Measurements from ENCODE around the gene CD44.
"Not testable (repeated sequence)": the region's sequence is repeated elsewhere in the genome, so short reads cannot be mapped to it uniquely, and the experiment has no call there.

CD44 gene

DNA sequence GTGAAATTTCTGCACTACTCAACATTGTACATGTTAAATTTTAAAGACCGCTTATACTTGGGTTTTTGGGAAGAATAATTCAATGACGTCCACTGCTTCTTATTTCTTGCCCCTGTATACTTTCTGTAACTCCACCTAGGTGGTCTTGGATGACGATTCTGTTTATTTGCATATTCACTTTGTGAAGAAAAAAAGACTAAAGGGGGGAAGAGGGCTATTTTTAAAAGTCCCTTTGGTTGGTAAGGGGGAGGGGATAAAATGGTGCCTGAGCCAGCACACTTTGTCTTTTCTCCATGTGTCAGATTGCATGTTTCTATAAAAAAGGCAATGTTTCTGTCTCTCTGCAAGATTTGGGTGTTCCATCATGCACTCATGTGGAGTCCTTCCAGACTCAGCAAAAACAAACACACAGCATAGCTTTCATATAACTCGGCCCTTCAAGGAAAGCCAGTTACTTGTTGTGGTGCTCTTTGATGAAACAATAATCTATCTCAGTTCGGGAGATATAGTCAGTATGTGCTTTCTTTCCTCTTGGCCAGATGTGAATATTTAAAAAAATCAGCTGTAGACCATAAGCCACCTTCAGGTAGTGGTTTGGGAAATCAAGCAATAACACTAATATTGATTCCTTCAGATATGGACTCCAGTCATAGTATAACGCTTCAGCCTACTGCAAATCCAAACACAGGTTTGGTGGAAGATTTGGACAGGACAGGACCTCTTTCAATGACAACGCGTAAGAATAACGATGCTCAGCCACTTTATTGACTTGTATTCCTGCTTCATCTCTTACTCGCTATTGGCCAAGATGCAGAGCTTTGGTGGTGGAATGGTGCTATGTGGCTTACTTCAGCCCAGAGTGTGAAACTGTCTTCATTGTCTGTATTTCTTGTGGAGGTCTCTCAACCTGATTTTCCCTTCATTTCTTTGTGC is 68.8 kb downstream of the CD44 start:
- no peak for DNase-seq (ENCODE audit: insufficient read length, low spot score)

DNA sequence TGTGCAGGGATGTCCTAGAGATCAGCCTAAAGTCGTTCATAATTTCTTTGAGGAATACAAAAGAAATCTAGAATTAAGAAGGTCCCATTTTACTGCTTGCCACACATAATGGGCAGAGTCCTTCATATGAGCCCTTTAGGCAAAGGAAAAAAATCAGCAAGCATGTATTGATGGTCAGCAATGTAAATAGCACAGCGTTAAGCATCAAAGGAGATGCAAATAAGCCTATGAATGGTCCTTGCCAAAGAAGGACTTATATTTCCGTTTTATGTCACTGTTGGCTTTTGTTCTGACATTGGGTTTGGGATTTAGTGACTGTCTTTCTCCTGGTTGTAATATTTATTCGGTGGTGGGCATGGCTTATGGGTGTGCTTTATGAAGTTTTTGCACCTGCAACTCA is 69.8 kb downstream of the CD44 start:
- FAIRE-seq, result no peak
- DNase-seq (ENCODE audit: insufficient read length, low spot score), result no peak

More for the DNA sequence above, 68.8 kb downstream of the CD44 start:
- no peak for FAIRE-seq

DNA sequence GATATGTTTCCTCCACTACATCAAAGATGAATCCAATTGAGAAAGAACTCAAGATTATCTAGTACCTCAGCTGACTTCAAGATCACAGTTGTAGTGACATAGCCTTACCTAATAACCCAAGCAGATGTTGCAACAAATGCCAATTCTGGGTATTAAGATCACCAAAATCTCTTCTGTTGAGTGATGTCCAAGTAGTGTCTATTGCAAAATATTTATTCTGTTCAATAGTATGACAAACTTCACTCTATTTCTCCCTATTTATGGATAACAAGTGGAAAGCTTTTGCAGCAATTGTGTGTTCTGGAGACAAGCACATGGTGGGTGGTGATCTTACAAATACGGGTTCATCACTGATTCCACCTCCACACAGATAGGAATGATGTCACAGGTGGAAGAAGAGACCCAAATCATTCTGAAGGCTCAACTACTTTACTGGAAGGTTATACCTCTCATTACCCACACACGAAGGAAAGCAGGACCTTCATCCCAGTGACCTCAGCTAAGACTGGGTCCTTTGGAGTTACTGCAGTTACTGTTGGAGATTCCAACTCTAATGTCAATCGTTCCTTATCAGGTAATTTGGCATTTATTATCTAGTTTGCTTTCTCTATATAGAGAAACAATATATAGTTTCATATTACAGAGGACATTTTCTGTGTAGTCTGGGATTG is 72.0 kb downstream of the CD44 start:
- FAIRE-seq, result no peak

DNA sequence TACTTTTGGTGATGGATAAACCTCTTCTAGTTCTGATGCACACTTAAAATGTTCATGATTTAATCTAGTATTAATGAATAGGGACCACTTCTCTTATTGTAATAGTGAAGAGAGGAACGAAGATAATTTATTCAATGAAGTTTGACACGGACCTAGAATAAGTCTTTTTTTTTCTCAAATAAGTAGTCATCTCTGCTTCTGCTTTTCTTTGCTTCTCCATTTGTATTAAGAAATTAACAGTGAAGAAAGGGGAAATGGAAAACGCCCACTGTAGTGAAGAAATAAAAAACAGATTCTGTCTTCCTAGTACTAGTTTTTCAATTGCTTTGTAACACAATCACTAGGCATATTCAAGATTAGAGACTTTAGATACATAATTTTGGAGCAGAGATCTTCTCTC is 73.0 kb downstream of the CD44 start:
- FAIRE-seq (no peak), DNase-seq (ENCODE audit: insufficient read length, low spot score) (no peak)

More for the DNA sequence above, 72.0 kb downstream of the CD44 start:
- no peak for DNase-seq (ENCODE audit: insufficient read length, low spot score)

DNA sequence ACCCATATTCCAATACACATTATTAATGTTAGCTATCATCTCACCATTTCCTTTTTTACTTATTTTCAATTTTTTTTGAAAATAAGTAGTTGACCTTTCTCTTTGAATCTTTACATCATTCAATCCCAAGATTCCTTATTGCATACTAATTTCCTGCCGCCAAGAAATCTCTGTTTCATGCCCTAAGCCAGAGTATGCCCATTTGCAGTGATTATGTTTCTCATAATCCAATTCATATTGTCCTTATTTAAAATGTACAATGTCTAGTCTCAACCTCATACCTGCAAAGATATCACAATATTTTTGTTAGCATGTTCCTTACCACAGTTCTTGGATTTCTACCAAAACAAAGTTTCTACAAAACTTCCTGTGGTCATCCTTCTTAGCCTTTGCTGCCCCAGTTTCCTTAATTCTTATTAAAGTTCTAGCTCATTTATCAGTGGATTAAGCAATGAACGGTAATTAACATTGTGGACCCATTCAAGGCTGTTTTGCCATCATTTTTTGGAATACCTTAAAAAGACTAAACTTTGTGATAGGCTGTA is 75.3 kb downstream of the CD44 start:
- FAIRE-seq (no peak), DNase-seq (ENCODE audit: insufficient read length, low spot score) (no peak)

DNA sequence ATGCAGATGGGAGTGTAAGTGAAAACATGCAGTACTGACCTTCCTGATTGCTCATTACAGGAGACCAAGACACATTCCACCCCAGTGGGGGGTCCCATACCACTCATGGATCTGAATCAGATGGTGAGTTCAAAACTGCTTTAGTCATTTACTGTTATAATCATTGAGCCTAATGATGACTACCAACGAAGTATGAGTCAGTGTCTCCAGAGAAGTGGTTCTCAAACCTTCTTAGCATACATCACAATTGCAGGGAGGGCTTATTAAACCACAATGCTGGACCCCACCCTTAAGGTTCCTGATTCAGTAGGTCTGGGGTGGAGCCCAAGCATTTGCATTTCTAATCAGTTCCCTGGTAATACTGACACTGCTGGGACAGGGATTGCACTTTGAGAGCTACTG is 75.8 kb downstream of the CD44 start:
- DNase-seq (ENCODE audit: insufficient read length, low spot score), result peak; percentile 21
- no peak for FAIRE-seq

DNA sequence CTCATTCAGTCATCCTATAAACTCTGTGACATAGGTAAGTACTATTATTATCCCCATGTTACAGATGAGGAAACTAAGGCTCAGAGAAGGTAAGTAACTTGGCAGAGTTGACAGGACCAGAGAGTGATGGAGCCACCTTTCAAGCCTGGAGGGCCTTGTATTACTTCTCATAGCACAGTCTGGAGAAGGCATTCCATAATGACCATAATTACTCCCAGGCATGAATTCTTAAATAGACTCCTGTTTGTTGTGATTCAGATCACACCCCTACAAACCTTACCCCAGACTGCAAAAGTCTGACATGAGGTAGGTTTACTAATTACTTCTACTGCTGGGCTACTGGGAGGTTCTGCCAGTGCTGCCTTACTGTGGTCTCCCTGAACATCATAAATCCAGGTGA is 77.0 kb downstream of the CD44 start:
- no peak for DNase-seq (ENCODE audit: insufficient read length, low spot score)

DNA sequence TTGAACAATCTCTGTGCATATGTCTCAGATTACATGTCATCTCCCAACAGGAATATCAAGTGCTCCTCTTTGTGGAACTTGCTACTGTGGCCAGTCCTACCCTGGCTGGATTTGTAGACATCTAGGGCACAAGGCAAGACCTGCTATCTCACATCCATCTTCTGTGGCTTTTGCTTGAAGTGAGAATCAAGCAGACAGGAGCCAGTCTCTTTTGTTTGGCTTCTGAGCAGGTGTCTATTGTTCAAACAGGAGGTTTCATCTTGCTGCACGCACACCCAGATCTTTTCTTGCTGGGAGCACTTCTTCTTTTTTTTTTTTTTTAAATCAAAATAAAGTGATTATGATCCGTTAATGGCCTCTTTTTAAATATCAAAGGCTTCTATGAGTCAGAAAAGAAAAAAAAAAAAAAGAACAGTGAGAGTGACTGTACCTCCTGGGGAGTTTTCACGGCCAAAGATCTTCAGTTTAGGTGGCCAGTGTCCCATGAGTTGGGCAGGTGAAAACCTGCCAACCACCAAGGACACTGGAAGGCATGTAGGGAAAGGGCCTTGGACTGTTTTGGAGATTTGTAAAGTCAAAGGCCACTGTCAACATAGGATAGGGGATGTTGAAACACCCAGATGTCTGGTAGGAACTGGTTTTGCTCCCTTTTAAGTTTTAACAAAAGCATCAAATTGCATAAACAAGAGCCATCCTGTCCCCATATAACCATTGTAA is 78.1 kb downstream of the CD44 start:
- FAIRE-seq (no peak), DNase-seq (ENCODE audit: insufficient read length, low spot score) (no peak)

More for the DNA sequence above, 77.0 kb downstream of the CD44 start:
- no peak for FAIRE-seq

DNA sequence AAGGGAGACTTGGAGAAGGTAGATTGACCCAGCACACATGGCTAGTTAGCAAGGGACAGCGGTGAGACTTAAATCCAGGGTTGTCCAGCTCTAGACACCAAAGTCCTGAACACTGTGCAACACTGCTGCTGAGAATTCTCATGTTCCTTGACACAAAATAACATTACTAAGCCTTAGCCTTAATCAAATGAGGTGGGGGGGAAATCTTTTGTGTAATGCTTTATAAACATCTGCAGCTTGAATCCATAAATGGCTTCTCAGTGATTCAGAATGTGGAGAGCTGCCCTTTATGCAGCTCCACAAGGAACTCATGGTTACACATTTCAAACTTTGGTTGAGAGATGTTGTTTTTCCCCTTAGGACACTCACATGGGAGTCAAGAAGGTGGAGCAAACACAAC is 80.0 kb downstream of the CD44 start:
- no peak for FAIRE-seq
- DNase-seq (ENCODE audit: insufficient read length, low spot score), result no peak

DNA sequence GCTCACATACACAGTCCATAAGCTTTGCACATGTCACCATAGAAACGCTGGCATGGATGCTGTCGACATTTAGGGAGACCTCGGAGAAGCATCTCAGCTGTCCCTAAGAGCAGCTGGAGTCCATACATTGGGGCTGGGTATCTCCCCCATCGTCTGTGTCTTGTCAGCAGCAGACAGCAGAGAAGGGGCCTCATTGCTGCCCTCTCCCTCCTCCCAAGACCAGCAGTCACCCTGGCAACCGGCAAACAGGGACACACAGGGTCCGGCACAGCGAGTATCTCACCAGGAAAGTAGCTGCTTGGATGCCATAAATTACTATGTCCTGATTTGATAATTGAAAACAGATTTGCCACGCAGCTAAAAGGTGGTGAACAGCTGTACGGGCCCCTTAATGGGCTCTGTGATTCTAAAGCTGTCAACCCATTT is 84.4 kb downstream of the CD44 start:
- FAIRE-seq, result no peak
- DNase-seq (ENCODE audit: insufficient read length, low spot score), result no peak

DNA sequence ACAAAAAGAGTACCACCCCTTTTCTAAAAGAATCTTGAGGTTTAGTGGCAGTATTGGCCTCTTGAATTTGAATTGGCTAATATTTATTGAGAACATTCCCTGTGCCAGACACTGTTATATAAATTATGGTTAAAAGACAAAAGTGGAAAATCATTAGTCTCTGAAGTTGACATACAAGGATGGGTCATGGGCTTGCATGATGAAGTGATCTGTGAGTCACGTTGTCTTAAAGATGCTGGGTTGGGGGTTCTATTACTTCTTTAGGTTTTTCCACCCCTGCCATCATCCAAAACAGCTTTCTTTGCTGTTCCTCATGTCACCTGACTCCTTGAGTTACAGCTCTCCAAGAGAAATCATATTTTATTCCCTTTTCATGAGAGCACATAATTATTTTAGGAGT is 85.0 kb downstream of the CD44 start:
- no peak for FAIRE-seq

DNA sequence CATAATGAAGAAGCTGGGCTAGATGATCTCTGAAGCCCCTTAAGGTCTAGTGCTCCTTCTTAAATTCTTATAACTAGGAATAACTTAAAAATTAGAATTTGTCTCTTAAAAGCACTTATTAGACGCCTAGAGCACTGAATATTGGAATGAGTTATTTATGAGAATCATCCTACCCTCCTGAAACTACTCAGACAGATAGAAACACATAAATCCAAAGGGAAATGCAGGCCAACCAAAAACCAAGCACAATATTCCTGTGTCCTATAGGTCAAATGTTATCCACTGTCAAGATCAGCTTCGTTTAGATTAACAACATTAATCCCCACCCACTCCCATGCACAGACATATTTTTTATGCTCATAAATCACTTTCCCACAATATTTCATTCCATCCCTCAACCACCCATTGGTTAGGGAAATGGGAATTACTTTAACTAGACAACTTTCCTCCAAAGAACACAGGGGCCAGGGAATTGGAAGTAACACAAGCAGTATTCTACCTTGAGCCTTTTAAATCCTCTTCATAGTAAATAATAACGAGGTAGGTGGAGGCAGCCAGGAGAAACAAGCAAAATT is 87.1 kb downstream of the CD44 start:
- no peak for FAIRE-seq

More for the DNA sequence above, 85.0 kb downstream of the CD44 start:
- DNase-seq (ENCODE audit: insufficient read length, low spot score), result no peak

DNA sequence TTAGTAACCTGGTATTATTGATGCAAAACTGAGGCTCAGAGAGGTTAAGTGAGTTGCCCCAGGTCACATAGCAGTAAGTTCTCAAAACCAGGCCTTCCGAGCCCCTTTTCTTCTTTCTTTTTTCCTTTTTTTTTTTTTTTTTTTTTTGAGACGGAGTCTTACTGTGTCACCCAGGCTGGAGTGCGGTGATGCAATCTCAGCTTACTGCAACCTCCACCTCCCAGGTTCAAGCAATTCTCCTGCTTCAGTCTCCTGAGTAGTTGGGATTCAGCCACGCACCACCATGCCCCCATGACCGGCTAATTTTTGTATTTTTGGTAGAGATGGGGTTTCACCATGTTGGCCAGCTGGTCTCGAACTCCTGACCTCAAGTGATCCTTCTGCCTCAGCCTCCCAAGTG is 87.8 kb downstream of the CD44 start:
- DNase-seq (ENCODE audit: insufficient read length, low spot score), result not testable (repeated sequence)
- FAIRE-seq, result peak; percentile 16

More for the DNA sequence above, 87.1 kb downstream of the CD44 start:
- no peak for DNase-seq (ENCODE audit: insufficient read length, low spot score)

DNA sequence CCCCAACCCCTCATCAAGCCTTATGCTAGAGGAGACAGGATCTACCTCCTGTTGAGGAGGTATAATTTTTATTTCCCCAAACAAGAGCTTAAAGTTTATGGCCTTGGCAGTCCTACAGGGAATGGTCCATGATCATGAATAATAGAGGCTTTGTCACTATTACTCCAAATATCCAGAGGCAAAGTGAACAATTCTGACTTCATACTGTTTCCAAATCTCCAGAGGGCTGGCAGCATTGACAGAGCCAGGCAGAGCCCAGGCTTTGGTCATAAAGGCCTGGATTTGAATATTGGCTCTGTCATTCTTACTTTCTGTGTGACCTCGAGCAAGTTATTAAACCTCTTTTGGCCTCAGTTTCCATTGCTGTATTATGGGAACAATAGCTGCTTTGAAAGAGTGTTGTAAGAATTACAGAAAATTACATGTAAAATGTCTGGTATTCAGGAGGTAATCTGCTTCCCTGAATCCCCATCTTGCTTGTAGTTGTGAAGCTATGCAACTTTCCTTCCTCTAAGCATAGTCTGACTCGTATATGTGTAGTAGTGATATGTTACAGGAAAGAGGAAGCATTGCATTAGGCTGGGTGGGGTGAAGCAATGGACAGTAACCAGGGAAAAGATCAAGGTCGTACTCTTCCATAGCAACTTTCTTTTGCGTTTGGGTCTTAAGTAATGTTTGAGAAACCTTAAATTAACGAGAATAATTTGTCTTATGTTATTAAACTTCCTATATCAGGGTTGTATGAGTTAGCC is 88.8 kb downstream of the CD44 start:
- DNase-seq (ENCODE audit: insufficient read length, low spot score) (no peak), FAIRE-seq (no peak)

DNA sequence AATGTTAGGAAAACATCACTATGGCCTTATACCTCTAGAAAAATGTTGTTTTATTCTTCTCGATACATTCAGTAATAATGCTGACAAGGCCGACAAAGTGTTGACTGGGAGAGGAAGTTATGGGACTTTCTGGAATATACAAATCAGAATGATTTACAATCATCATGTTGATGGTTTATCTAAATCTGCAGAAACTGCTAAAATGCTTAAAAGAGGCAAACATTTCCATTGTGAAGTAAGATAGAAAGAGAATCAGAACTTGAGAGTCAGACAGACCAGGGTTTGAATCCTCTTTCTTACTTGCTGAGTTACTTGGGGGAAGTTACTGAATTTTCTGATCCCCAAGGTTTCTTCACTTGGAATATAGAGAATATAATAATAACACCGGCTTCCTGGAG is 89.4 kb downstream of the CD44 start:
- FAIRE-seq, result no peak

DNA sequence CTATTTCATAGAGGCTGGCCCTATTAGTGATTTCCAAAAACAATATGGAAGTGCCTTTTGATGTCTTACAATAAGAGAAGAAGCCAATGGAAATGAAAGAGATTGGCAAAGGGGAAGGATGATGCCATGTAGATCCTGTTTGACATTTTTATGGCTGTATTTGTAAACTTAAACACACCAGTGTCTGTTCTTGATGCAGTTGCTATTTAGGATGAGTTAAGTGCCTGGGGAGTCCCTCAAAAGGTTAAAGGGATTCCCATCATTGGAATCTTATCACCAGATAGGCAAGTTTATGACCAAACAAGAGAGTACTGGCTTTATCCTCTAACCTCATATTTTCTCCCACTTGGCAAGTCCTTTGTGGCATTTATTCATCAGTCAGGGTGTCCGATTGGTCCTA is 91.4 kb downstream of the CD44 start:
- DNase-seq (ENCODE audit: insufficient read length, low spot score), result no peak
- no peak for FAIRE-seq

More for the DNA sequence above, 89.4 kb downstream of the CD44 start:
- DNase-seq (ENCODE audit: insufficient read length, low spot score), result no peak

DNA sequence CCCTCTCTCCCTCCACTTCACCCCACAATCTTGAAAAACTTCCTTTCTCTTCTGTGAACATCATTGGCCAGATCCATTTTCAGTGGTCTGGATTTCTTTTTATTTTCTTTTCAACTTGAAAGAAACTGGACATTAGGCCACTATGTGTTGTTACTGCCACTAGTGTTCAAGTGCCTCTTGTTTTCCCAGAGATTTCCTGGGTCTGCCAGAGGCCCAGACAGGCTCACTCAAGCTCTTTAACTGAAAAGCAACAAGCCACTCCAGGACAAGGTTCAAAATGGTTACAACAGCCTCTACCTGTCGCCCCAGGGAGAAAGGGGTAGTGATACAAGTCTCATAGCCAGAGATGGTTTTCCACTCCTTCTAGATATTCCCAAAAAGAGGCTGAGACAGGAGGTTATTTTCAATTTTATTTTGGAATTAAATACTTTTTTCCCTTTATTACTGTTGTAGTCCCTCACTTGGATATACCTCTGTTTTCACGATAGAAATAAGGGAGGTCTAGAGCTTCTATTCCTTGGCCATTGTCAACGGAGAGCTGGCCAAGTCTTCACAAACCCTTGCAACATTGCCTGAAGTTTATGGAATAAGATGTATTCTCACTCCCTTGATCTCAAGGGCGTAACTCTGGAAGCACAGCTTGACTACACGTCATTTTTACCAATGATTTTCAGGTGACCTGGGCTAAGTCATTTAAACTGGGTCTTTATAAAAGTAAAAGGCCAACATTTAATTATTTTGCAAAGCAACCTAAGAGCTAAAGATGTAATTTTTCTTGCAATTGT is 92.3 kb downstream of the CD44 start:
- FAIRE-seq (no peak), DNase-seq (ENCODE audit: insufficient read length, low spot score) (no peak)

DNA sequence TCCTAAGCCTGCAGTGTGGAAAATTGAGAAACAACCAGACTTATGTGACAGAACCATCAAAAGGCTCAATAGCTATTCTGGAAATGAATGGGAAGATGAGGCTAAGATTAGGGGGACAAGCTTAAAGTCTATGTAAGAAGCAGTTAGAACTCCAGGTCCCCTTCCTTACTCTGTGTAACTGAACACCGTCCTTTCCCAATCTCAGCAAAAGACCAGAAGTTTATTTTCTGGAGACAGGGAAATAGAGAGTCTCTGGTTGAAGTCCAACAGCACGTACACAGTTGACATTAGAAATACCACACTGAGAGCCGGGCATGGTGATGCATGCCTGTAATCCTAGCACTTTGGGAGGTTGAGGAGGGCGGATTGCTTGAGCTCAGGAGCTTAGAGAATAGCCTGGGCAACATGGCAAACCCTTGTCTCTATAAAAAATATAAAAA is 93.9 kb downstream of the CD44 start:
- peak; percentile 60 for FAIRE-seq
- no peak for DNase-seq (ENCODE audit: insufficient read length, low spot score)

DNA sequence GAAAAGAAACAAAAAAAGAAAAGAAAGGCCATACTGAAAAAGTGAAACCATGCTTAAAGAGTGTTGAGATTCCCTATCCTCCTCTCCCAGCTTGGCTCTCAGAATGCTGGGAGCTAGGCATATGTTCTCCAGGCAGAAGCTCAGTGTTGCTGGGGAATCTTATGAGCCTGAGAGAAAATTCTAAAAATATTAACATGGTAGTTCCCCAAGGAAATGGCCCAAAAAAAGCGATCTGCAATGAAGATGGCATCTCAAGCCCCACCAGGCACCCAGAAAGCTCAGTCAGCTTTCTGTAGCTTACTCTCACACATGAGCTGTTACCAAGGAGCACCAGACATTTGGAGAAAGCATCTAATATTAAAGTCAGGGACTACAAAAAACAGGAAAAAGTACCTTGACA is 94.5 kb downstream of the CD44 start:
- DNase-seq (ENCODE audit: insufficient read length, low spot score) (no peak), FAIRE-seq (no peak)
